IPS DF 19.7 (cell line): Measurements from ENCODE around the gene ATP6V1F.

Experiments used
- DNase-seq: peaks from one replicate; pipeline ENCODE4 v3.0.0-alpha.2; 2013; ENCODE audit warnings: low read depth, low spot score

Gene ATP6V1F

GRCh38 chr7:128867842-128868623 is 5.4 kb downstream of the ATP6V1F start:
- DNase-seq = no peak

GRCh38 chr7:128868624-128869137 is 6.0 kb downstream of the ATP6V1F start:
- no peak for DNase-seq

GRCh38 chr7:128869138-128869943 is 6.7 kb downstream of the ATP6V1F start:
- DNase-seq = no peak

- DNase-seq = no peak
These were observed 7.3 kb downstream of the ATP6V1F start for GRCh38 chr7:128869944-128870285.

GRCh38 chr7:128871050-128871449 is 8.4 kb downstream of the ATP6V1F start:
- DNase-seq = no peak

- DNase-seq = no peak
These were observed 9.8 kb downstream of the ATP6V1F start for GRCh38 chr7:128872394-128872824.

- no peak for DNase-seq
These were observed 10.6 kb downstream of the ATP6V1F start for GRCh38 chr7:128873234-128873633.

- DNase-seq = no peak
These were observed 11.7 kb downstream of the ATP6V1F start for GRCh38 chr7:128874140-128875031.

- DNase-seq = no peak
These were observed 12.9 kb downstream of the ATP6V1F start for GRCh38 chr7:128875523-128875948.

GRCh38 chr7:128876127-128876526 is 13.5 kb downstream of the ATP6V1F start:
- no peak for DNase-seq

- no peak for DNase-seq
These were observed 13.9 kb downstream of the ATP6V1F start for GRCh38 chr7:128876586-128876977.

GRCh38 chr7:128876978-128877755 is 14.5 kb downstream of the ATP6V1F start:
- no peak for DNase-seq

GRCh38 chr7:128877756-128878120 is 15.1 kb downstream of the ATP6V1F start:
- no peak for DNase-seq

GRCh38 chr7:128878226-128879105 is 15.8 kb downstream of the ATP6V1F start:
- no peak for DNase-seq

GRCh38 chr7:128879461-128879938 is 16.8 kb downstream of the ATP6V1F start:
- DNase-seq = no peak

GRCh38 chr7:128879939-128880746 is 17.5 kb downstream of the ATP6V1F start:
- no peak for DNase-seq

- no peak for DNase-seq
These were observed 18.3 kb downstream of the ATP6V1F start for GRCh38 chr7:128880791-128881457.

GRCh38 chr7:128881458-128882125 is 18.9 kb downstream of the ATP6V1F start:
- DNase-seq = no peak
